Endometrial microvascular endothelial cells (primary cell): ENCODE data around the gene NSRP1. TPM values are rescaled to one million over a fixed set of nuclear protein-coding genes. Genes with fewer than 3 reads are reported as not detected.
"Not testable (repeated sequence)": the region's sequence is repeated elsewhere in the genome, so short reads cannot be mapped to it uniquely, and the experiment has no call there.

Source experiments
- in situ Hi-C: cut with HindIII; loops from 2 replicates; pipeline ENCODE4 v1.10.0; 2017; ENCODE audit warnings: low sequenced_read_pairs, low pct_unique_long_range_greater_than_20kb; ENCODE audit errors: inconsistent ontology term
- total RNA-seq: library from RNA; depleted of rRNA; stranded (reverse); fragments of >200 nt; gene quantifications from one replicate; pipeline ENCODE4 v1.2.3, GENCODE V29; 2015; ENCODE audit errors: inconsistent ontology term

The NSRP1 gene
- total RNA-seq, 1 donor from 2014 or later: 4.3 TPM

GRCh38 chr17:30116345-30116660 is 313 bp upstream of the NSRP1 start:
- in situ Hi-C loops: no loop called here

- in situ Hi-C loops: no loop called here
Measured at GRCh38 chr17:30117675-30118081, 1.1 kb downstream of the NSRP1 start.

- in situ Hi-C loops: not testable (repeated sequence)
Measured at GRCh38 chr17:30118635-30119034, 2.0 kb downstream of the NSRP1 start.

- in situ Hi-C loops: no loop called here
Measured at GRCh38 chr17:30124273-30124796, 7.7 kb downstream of the NSRP1 start.

GRCh38 chr17:30130121-30130520 is 13.5 kb downstream of the NSRP1 start:
- in situ Hi-C loops: no loop called here

- in situ Hi-C loops: no loop called here
Measured at GRCh38 chr17:30132615-30133014, 16.0 kb downstream of the NSRP1 start.

- in situ Hi-C loops: no loop called here
Measured at GRCh38 chr17:30133197-30133596, 16.6 kb downstream of the NSRP1 start.

GRCh38 chr17:30134551-30134950 is 17.9 kb downstream of the NSRP1 start:
- in situ Hi-C loops: no loop called here

GRCh38 chr17:30137158-30137557 is 20.5 kb downstream of the NSRP1 start:
- in situ Hi-C loops: no loop called here

- in situ Hi-C loops: not testable (repeated sequence)
Measured at GRCh38 chr17:30147860-30148259, 31.2 kb downstream of the NSRP1 start.

- in situ Hi-C loops: no loop called here
Measured at GRCh38 chr17:30148376-30148775, 31.8 kb downstream of the NSRP1 start.

- in situ Hi-C loops: no loop called here
Measured at GRCh38 chr17:30151471-30151870, 34.9 kb downstream of the NSRP1 start.

GRCh38 chr17:30153463-30153862 is 36.8 kb downstream of the NSRP1 start:
- in situ Hi-C loops: no loop called here

- in situ Hi-C loops: no loop called here
Measured at GRCh38 chr17:30155389-30155788, 38.8 kb downstream of the NSRP1 start.

- in situ Hi-C loops: no loop called here
Measured at GRCh38 chr17:30158896-30159625, 42.4 kb downstream of the NSRP1 start.

GRCh38 chr17:30160419-30161172 is 44.0 kb downstream of the NSRP1 start:
- in situ Hi-C loops: no loop called here

- in situ Hi-C loops: no loop called here
Measured at GRCh38 chr17:30161601-30162000, 45.0 kb downstream of the NSRP1 start.

GRCh38 chr17:30164531-30164930 is 47.9 kb downstream of the NSRP1 start:
- in situ Hi-C loops: no loop called here

GRCh38 chr17:30165147-30165546 is 48.5 kb downstream of the NSRP1 start:
- in situ Hi-C loops: no loop called here

- in situ Hi-C loops: no loop called here
Measured at GRCh38 chr17:30165960-30166359, 49.3 kb downstream of the NSRP1 start.
